ENCODE measurements around the gene FKBP9.

FKBP9 gene

GRCh38 chr7:32941181-32941580 lies 16.1 kb upstream of the FKBP9 start:
- no peak for TF ChIP-seq CTCF (IDR thresholded peaks at IDR 0.05; ENCODE audit: low read depth, low read length, missing control alignments)
- no peak for DNase-seq (ENCODE audit: extremely low read depth, low read depth)
- peak overlapping the region; percentile 82 for H3K4me3 ChIP-seq (replicated peaks; ENCODE audit: low read depth, low read length)

GRCh38 chr7:32941681-32942414 lies 15.4 kb upstream of the FKBP9 start:
- peak overlapping the region; percentile 82 for H3K4me3 ChIP-seq (replicated peaks; ENCODE audit: low read depth, low read length)
- DNase-seq (ENCODE audit: extremely low read depth, low read depth) = no peak
- TF ChIP-seq CTCF (IDR thresholded peaks at IDR 0.05; ENCODE audit: low read depth, low read length, missing control alignments) = no peak

GRCh38 chr7:32942415-32943251 lies 14.6 kb upstream of the FKBP9 start:
- DNase-seq (ENCODE audit: extremely low read depth, low read depth) = no peak
- TF ChIP-seq CTCF (IDR thresholded peaks at IDR 0.05; ENCODE audit: low read depth, low read length, missing control alignments) = peak; percentile 46
- H3K4me3 ChIP-seq (replicated peaks; ENCODE audit: low read depth, low read length) = peak overlapping the region; percentile 82

GRCh38 chr7:32943252-32944030 lies 13.8 kb upstream of the FKBP9 start:
- TF ChIP-seq CTCF (IDR thresholded peaks at IDR 0.05; ENCODE audit: low read depth, low read length, missing control alignments) = peak; percentile 0
- DNase-seq (ENCODE audit: extremely low read depth, low read depth) = no peak
- peak overlapping the region; percentile 82 for H3K4me3 ChIP-seq (replicated peaks; ENCODE audit: low read depth, low read length)

GRCh38 chr7:32947420-32947983 lies 9.7 kb upstream of the FKBP9 start:
- H3K4me3 ChIP-seq (replicated peaks; ENCODE audit: low read depth, low read length) = no peak overlapping the region
- TF ChIP-seq CTCF (IDR thresholded peaks at IDR 0.05; ENCODE audit: low read depth, low read length, missing control alignments) = no peak
- DNase-seq (ENCODE audit: extremely low read depth, low read depth) = no peak

GRCh38 chr7:32948202-32948601 lies 9.0 kb upstream of the FKBP9 start:
- no peak for DNase-seq (ENCODE audit: extremely low read depth, low read depth)
- no peak for TF ChIP-seq CTCF (IDR thresholded peaks at IDR 0.05; ENCODE audit: low read depth, low read length, missing control alignments)
- H3K4me3 ChIP-seq (replicated peaks; ENCODE audit: low read depth, low read length) = no peak overlapping the region
